GM12873 (cell line): ENCODE results near the gene PDZK1.

Source experiments
- CTCF ChIP-seq: IDR thresholded peaks from 2 replicates; pipeline ENCODE4 v1.5.1; 2012; ENCODE audit warnings: low read depth, mild to moderate bottlenecking, moderate library complexity, low read length, control low read depth; ENCODE audit not compliant: insufficient read depth; ENCODE audit errors: missing control alignments

Gene PDZK1

GRCh38 chr1:145690587-145691558, 16.3 kb downstream of the PDZK1 start:
- no peak for TF ChIP-seq CTCF

- no peak for TF ChIP-seq CTCF
These were observed 17.2 kb downstream of the PDZK1 start for GRCh38 chr1:145689922-145690321.

GRCh38 chr1:145688924-145689323, 18.2 kb downstream of the PDZK1 start:
- TF ChIP-seq CTCF: no peak

GRCh38 chr1:145688328-145688727, 18.8 kb downstream of the PDZK1 start:
- no peak for TF ChIP-seq CTCF
